Measurements from ENCODE around the gene KANSL2.
"Not testable (repeated sequence)": the region's sequence is repeated elsewhere in the genome, so short reads cannot be mapped to it uniquely, and the experiment has no call there.

KANSL2 gene, protein sequence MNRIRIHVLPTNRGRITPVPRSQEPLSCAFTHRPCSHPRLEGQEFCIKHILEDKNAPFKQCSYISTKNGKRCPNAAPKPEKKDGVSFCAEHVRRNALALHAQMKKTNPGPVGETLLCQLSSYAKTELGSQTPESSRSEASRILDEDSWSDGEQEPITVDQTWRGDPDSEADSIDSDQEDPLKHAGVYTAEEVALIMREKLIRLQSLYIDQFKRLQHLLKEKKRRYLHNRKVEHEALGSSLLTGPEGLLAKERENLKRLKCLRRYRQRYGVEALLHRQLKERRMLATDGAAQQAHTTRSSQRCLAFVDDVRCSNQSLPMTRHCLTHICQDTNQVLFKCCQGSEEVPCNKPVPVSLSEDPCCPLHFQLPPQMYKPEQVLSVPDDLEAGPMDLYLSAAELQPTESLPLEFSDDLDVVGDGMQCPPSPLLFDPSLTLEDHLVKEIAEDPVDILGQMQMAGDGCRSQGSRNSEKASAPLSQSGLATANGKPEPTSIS

DNA sequence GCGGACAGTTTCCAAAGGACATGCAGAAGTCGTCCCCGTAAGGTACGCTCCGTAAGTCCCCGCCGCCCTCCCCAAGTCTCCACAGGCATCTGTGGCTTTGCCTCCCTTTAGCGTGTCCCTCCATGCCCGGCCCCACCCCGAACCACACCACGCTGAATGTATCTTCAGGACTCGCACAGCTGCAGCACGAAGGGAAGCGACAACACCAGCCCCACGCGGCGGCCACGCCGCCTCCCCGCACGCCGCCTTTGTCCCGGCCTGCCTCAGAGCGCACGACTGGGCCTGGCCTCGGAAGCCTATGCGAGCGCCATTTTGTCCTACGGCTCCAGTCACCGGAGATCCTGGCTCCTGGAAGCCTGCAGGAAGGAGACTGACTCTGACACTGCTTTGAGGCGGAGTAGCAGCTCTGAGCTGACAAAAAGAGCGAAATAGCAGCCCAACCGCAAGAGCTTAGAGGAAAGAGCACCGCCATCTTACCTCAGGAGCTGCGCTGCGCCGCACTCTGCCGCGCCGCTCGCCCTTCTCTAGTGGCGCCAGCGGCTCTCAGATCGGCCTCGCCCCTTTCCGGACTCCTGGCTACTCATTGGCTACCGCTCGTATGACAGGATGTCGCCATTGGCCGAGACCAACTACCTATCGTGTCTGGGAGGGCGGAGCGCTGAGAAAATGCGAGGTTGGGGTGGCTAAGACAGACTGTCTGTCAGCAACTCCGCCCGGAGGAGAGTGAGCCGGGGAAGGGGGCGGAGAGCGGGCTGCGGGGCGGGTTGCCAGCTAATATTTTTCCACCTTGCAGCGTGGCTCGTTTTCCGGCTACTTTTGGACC is at the start of gene KANSL2:
Gene KANSL2, minus strand, starts transcription at position 529 of the 823 bp plus-strand sequence. CDS start 606 bp downstream, outside the sequence.
- peak; percentile 97 for DNase-seq

GRCh38 chr12:48728807-48729206 is 46.8 kb upstream of the KANSL2 start:
- DNase-seq = no peak

DNA sequence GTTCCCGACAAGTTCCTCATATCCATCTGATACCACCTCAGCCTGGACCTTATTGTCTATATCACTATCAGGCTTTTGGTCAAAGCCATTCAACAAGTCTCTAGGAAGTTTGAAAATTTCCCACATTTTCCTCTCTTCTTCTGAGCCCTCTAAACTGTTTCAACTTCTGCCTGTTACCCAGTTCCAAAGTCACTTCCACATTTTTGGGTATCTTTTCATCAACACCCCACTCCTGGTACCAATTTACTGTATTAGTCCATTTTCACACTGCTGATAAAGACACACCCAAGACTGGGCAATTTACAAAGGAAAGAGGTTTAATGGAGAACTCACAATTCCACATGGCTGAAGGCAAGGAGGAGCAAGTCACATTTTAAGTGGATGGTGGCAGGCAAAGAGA is 38.7 kb upstream of the KANSL2 start:
- not testable (repeated sequence) for DNase-seq

GRCh38 chr12:48720171-48720570 is 38.1 kb upstream of the KANSL2 start:
- not testable (repeated sequence) for DNase-seq

DNA sequence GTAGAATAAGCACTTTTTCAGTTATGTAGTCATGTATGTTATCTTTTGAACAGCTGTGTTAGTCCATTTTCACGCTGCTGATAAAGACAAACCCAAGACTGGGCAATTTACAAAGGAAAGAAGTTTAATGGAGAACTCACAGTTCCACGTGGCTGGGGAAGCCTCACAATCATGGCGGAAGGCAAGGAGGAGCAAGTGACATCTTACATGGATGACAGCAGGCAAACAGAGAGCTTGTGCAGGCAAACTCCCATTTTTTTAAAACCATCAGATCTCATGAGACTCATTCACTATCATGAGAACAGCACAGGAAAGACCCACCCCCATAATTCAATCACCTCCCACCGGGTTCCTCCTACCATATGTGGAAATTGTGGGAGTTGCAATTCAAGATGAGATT is 37.0 kb upstream of the KANSL2 start:
- DNase-seq = not testable (repeated sequence)

DNA sequence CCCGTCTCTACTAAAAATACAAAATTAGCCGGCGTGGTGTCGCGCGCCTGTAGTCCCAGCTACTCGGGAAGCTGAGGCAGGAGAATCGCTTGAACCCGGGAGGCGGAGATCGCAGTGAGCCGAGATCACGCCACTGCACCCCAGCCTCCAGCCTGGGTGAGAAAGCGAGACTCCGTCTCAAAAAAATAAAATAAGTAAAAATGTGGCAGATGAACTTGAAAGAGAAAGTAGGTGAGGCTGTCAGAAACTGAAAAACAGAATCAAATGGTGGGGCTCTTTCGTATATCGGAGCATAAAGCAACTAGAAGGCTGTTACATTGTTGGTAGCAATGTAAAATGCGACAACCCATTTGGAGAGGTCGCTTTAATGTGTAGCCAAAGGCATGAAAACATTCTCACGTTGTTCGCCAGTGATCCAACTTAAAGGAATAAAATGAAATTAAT is 35.2 kb upstream of the KANSL2 start:
- no peak for DNase-seq

DNA sequence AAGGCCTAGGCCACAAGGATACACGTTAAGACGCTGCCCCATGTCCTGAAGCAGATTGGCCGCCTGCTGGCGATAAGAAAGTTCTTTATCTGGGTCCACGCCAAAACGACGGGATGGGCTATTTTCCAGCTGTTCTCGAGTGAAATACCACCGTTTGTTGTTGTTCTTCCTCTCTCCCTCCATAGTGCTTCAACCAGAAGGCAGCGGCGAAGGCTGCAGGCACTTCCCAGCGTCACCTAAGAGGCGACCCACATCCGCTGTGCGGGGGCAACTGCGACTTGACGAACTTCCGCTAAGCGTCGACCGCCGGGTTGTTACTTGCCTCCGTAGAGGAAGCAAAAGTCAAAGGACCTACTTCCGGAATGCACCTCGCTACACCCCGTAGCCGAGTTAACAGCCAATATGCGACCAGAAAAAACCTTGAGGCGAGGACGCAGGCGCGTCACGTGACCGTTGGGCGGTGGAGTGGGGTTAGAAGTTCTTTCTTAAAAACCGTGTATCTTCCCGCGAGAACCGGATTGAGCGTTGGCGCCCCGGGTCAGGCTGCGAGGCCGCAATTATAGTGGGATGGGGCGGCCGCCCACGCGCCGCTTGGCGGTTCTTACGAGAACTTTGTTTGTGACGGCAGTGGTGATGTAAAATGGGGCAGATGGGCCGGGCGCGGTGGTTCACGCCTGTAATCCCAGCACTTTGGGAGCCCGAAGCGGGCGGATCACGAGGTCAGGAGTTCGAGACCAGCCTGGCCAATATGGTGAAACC is 34.6 kb upstream of the KANSL2 start, which contains the start of gene CCNT1:
Gene CCNT1, minus strand, starts transcription at position 215 of the 759 bp plus-strand sequence. Its CDS starts 32 bp downstream, at position 183.
- DNase-seq = peak; percentile 99

DNA sequence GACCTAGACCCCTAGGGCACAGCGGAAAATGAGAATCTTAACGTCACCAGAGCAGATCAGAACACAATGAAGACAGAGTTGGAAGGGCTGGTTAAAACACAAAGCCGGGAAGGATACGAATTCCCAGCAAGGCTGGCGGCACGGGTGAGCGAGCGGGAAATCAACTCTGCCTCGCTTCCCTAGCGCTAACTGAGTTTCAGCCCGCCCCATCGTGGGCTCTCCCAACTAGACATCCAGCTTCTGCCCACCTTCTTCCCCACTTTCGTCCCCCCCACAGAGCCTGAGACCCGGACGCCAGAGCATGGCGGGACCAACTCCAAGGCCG is 34.1 kb upstream of the KANSL2 start:
- DNase-seq = no peak

DNA sequence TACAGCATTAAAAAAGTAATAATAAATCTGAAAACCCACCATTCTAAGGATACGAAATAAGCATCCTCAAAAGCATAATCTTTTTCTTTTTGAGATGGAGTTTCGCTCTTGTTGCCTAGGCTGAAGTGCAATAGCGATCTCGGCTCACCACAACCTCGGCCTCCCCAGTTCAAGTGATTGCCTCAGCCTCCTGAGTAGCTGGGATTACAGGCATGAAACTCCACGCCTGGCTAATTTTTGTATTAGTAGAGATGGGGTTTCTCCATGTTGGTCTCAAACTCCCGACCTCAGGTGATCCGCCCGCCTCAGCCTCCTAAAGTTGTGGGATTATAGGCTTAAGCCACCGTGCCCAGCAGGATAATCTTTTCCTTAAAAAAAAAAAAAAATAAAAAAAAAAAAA is 30.2 kb upstream of the KANSL2 start:
- DNase-seq = no peak

- DNase-seq = not testable (repeated sequence)
Measured at GRCh38 chr12:48698822-48699221, 16.8 kb upstream of the KANSL2 start.

DNA sequence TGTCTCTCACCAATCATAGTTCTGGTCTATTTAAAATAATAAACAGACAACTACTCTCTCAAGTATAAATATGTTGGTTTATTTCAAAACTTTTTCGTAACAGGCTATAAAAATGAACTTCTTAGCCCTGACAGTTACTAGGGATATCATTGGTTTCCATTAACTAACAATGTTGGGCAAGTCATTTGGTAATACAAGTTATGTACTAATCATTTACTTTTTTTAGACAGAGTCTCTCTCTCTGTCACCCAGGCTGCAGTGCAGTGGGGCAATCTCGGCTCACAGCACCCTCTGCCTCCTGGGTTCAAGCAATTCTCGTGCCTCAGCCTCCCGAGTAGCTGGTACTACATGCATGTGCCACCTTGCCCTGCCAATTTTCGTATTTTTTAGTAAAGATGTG is 14.6 kb upstream of the KANSL2 start:
- DNase-seq = no peak

- DNase-seq = no peak
Measured at GRCh38 chr12:48695859-48696258, 13.8 kb upstream of the KANSL2 start.

DNA sequence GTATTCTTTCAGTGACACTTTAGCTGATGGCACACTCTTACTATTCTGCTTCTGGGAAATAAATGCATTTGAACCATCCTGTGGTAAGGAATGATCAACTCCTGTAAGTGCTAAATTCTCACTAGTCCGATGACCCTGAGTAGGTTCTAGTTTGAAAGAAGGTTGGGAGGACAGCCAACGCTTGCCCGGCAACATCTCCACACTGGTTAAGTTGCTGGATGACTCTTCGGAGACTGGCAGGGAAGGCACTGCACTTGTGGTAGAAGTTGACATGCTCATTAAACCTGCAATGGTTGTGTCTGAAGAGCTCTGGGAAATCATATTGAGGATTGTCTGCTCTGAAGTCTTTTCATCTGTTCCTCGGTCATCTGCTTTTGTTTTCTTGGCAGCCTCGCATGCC is 12.0 kb upstream of the KANSL2 start:
- no peak for DNase-seq

GRCh38 chr12:48693572-48693971 is 11.5 kb upstream of the KANSL2 start:
- no peak for DNase-seq

DNA sequence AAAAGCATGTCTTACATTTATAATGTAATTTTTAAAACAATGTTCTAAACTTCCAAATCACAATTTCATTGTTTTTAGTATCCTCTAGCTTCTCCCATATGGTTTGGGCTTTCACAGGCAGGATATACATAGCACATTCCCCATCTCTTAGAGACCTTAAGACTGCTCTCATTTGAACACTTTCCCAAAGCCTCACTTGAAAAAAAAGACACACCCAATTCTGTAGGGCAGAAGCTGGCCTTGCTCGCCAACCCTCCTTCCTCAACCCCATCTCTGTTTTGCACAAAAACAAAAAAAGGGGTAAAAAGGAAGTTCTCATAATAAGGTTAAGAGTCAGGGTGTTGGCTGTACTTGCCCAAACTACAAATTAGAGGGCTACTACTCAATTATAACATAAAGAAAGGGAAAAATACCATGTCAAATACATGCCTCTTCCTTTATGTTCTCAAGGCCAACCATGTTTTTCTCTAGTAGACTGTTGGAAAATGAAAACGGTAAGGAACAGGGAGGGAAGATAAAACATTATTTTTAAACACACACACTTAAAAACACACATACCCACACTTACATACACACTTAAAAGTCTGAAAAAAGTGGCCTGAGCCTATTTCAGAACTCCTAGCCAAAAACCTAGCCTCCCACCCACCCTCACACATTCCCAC is 9.9 kb upstream of the KANSL2 start:
- no peak for DNase-seq

- no peak for DNase-seq
Measured at GRCh38 chr12:48690990-48691389, 9.0 kb upstream of the KANSL2 start.

DNA sequence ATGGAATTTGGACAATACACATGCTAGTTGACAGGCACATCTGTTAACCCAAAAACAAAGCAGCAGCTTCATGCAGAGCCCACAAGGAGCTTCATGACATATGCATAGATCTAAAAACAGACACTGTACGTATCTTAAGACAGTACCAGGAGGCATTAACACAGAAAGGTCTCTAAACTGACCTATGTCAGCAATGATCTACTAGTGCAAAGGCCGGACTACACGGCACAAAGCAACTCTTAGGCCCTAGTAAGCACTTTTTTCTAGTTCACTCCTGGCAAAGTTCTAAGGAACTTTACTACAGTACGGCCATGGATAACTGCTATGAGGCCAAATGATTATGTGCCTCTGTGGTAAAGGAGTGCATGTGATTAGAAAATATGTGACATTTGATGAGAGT is 8.4 kb upstream of the KANSL2 start:
- DNase-seq = no peak

DNA sequence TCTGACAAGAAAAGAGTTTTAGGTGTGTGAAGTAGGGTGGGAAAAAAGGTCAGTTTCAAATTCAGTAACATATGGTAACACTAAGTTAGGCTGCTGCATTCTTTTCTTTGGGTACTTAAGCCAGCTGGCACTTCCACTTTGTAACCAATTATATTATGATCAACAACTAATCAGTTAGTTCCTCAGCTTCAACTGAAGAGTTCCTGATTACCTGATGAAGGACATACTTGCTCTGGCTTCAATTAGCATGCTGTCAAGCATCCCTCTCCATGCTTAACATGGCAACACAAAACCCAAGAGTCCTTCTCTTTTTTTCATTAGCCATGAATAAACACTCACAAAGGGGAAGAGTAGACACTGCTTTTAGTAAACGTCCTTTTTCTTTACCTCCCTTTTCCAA is 6.8 kb upstream of the KANSL2 start:
- DNase-seq = no peak

DNA sequence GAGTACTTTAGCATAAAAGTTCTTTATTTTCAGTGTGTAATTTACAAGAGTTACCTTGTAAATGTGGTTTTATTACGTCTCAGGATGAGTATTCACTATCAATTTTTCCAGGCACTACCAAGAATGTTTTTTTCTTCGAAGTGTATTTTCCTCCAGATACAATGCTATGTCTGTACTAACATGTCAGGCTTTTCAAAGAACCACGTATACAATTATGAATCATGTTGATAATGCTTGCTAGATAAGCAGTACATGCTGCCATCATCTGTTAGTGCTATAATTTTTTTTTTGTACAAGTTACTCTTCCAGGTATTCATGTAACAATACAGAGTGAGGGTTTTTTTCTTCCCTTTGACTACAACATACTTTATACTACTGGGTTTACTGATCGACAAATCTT is 5.6 kb upstream of the KANSL2 start:
- no peak for DNase-seq

- no peak for DNase-seq
Measured at GRCh38 chr12:48686615-48687334, 4.7 kb upstream of the KANSL2 start.

DNA sequence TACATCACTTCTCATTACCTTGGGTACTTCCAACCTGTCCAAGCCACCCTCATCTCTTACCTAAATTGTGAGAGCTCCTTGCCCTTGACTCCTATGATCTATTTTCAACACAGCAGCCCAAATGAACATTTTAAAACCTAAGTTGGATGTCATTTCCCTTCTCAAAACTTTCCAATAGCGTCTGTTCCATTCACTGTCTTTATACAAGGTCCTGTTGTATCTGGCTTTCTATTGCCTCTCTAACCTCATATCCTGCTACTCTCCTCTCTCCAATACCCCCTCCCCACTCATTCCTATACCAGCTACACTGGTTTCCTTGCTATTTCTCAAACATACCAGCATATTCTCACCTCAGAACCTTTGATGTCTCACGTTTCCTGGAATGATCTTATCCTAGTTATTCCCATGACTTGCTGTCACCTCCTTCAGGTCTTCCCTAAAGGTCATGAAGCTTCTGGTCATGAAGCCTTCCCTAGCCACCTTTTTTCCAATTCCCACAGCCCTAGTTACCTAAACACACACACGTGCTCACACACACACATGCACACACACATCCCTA is 4.1 kb upstream of the KANSL2 start:
- no peak for DNase-seq
